ENCODE results near the gene MTRR.

The MTRR gene

DNA sequence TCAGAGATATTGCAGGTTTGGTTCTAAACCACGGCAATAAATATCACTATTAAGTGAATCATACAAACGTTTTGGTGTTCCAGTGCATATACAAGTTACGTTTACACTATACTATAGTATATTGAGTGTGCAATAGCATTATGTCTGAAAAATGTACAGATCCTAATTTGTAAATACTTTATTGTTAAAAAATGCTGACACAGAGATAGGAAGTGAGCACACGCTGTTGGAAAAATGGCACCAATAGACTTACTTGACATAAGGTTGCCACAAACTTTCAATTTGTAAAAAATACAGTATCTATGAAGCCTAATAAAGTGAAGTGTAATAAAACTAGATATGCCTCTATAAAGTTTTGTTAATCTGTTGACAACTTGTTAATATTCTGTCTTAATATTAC, 34.0 kb upstream of the MTRR start:
- no peak overlapping the region for H3K4me3 ChIP-seq (replicated peaks; ENCODE audit: low read depth, low read length)
- DNase-seq (ENCODE audit: low read depth): no peak
- TF ChIP-seq, protein P1, sequence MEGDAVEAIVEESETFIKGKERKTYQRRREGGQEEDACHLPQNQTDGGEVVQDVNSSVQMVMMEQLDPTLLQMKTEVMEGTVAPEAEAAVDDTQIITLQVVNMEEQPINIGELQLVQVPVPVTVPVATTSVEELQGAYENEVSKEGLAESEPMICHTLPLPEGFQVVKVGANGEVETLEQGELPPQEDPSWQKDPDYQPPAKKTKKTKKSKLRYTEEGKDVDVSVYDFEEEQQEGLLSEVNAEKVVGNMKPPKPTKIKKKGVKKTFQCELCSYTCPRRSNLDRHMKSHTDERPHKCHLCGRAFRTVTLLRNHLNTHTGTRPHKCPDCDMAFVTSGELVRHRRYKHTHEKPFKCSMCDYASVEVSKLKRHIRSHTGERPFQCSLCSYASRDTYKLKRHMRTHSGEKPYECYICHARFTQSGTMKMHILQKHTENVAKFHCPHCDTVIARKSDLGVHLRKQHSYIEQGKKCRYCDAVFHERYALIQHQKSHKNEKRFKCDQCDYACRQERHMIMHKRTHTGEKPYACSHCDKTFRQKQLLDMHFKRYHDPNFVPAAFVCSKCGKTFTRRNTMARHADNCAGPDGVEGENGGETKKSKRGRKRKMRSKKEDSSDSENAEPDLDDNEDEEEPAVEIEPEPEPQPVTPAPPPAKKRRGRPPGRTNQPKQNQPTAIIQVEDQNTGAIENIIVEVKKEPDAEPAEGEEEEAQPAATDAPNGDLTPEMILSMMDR (IDR thresholded peaks at IDR 0.05; ENCODE audit: low read length, missing control alignments): no peak

GRCh38 chr5:7837403-7837802, 31.5 kb upstream of the MTRR start:
- H3K4me3 ChIP-seq (replicated peaks; ENCODE audit: low read depth, low read length): no peak overlapping the region
- no peak for DNase-seq (ENCODE audit: low read depth)
- TF ChIP-seq, protein P1 (IDR thresholded peaks at IDR 0.05; ENCODE audit: low read length, missing control alignments): no peak

DNA sequence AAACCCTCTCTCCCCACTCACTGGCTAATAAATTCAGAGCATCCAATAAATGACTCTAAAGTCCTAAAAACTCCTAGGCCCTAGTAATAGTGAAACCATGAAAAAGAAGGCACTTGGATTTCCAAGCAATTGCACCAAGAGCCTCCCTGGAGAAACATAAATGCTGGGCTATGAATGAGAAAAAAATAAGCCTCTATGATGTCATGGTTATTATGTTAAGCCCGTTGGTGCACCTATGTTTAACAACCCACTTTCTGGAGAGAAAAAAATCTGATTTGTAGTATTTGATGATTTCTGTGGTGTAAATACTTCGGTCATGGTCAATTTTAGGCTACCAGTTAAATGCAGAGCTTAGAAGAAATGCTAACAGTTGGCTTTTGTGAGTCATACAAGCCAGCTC, 26.4 kb upstream of the MTRR start:
- DNase-seq (ENCODE audit: low read depth): no peak
- TF ChIP-seq, protein P1 (IDR thresholded peaks at IDR 0.05; ENCODE audit: low read length, missing control alignments): no peak
- H3K4me3 ChIP-seq (replicated peaks; ENCODE audit: low read depth, low read length): no peak overlapping the region

DNA sequence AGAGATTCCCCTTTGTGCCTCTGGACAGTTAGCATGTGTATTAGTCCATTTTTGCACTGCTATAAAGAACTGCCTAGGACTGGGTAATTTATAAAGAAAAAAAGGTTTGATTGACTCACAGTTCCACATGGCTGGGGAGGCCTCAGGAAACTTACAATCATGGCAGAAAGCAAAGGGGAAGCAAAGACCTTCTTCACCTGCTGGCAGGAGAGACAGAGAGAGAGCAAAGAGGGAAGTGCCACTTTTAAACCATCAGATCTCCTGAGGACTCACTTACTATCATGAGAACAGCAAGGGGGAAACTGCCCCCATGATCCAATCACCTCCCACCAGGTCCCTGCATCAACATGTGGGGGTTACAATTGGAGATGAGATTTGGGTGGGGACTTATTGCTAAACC, 24.0 kb upstream of the MTRR start:
- no peak for DNase-seq (ENCODE audit: low read depth)
- no peak overlapping the region for H3K4me3 ChIP-seq (replicated peaks; ENCODE audit: low read depth, low read length)
- TF ChIP-seq, protein P1 (IDR thresholded peaks at IDR 0.05; ENCODE audit: low read length, missing control alignments): no peak

DNA sequence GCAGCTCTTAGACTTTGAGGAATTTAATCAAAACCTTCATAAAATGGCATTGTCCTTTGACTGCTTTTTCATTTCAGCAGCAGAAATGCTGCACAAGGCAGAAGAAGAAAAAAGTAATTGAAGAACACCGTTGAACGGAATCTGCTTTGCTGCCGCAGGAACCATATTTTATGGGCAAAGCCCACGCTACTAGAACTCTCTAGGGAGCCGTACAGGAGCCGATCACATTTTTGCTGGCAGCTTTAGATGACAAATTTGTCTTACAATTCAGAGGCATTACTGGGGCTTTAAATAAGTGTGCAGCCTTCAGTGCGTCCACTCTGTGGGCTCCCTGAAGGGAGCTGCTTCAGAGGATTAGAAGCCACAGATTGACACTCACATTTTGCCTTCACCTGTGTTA, 23.4 kb upstream of the MTRR start:
- H3K4me3 ChIP-seq (replicated peaks; ENCODE audit: low read depth, low read length): no peak overlapping the region
- DNase-seq (ENCODE audit: low read depth): no peak
- TF ChIP-seq, protein P1 (IDR thresholded peaks at IDR 0.05; ENCODE audit: low read length, missing control alignments): no peak

DNA sequence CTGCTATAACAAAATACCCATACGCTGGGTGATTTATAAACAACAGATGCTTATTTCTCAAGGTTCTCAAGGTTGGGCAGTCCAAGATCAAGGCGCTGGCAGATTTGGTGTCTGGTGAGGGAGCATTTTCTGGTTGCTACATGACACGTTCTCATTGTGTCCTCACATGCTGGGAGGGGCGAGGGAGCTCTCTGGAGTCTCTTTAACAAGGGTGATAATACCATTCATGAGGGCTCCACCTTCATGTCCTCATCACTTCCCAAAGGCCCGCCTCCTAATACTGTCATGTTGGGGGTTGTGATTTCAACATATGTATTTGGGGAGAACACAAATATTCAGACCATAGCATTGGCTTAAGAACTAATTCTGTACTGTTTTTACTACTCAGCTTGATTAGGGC, 22.6 kb upstream of the MTRR start:
- TF ChIP-seq, protein P1 (IDR thresholded peaks at IDR 0.05; ENCODE audit: low read length, missing control alignments): no peak
- no peak overlapping the region for H3K4me3 ChIP-seq (replicated peaks; ENCODE audit: low read depth, low read length)
- DNase-seq (ENCODE audit: low read depth): no peak

DNA sequence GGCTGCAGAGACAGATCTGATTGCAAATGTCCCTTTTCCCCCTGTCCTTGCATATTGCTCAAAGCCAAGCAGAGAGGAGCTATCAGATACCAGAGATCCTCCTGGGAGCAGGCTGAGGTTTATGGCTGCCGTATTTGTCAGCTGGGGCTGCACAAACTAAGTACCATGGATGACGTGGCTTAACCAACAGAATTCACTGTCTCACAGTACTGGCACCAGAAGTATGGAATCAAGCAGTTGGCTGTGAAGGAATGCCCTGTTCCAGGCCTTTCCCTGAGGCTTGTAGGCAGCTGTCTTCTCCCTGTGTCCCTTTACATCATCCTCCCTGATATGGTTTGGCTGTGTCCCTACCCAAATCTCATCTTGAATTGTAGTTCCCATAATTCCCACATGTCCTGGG, 20.7 kb upstream of the MTRR start:
- no peak for DNase-seq (ENCODE audit: low read depth)
- H3K4me3 ChIP-seq (replicated peaks; ENCODE audit: low read depth, low read length): no peak overlapping the region
- TF ChIP-seq, protein P1 (IDR thresholded peaks at IDR 0.05; ENCODE audit: low read length, missing control alignments): no peak

Measured in fibroblast of pulmonary artery (primary cell).